ENCODE measurements around the gene CANT1.
A peak's percentile ranks its signal among the peaks of the same experiment; 100 is the strongest.
"Not testable (repeated sequence)": the region's sequence is repeated elsewhere in the genome, so short reads cannot be mapped to it uniquely, and the experiment has no call there.

Gene CANT1

DNA sequence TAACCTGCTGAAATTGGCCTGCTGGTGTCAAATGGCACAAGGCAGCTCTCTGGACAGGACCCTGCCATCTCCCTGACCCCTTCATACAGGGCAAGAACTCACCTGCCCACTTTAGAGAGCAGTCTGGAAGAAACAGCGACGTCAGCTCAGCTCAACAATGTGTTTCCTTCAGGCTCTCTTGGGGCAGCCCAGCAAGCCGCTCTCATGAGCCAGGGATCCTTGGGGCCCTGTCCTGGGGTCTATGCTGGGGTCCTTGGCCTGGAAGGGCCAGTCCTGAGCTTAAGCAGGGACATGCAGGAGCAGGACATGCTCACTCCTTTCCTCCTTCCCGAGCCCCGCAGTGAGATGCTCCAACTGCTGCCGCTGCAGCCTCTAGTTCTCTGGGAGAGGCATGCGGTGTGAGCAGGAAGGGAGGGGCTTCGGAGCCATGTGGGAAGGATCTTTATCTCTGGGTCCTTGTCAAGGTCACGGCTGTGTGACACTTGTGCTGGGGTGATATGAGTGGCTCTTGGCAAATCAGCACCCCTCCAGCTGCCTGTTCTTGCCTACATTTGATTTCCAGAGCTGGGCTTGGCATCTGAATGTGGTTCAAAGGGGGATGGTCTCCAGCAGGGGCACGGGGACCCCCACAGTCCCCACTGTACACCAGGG is 17.8 kb upstream of the CANT1 start:
- no peak for DNase-seq (ENCODE audit: low read depth)

- no peak for DNase-seq (ENCODE audit: low read depth)
Observed at GRCh38 chr17:79026376-79027273, 17.1 kb upstream of the CANT1 start.

- DNase-seq (ENCODE audit: low read depth): no peak
Observed at GRCh38 chr17:79024901-79025737, 15.6 kb upstream of the CANT1 start.

DNA sequence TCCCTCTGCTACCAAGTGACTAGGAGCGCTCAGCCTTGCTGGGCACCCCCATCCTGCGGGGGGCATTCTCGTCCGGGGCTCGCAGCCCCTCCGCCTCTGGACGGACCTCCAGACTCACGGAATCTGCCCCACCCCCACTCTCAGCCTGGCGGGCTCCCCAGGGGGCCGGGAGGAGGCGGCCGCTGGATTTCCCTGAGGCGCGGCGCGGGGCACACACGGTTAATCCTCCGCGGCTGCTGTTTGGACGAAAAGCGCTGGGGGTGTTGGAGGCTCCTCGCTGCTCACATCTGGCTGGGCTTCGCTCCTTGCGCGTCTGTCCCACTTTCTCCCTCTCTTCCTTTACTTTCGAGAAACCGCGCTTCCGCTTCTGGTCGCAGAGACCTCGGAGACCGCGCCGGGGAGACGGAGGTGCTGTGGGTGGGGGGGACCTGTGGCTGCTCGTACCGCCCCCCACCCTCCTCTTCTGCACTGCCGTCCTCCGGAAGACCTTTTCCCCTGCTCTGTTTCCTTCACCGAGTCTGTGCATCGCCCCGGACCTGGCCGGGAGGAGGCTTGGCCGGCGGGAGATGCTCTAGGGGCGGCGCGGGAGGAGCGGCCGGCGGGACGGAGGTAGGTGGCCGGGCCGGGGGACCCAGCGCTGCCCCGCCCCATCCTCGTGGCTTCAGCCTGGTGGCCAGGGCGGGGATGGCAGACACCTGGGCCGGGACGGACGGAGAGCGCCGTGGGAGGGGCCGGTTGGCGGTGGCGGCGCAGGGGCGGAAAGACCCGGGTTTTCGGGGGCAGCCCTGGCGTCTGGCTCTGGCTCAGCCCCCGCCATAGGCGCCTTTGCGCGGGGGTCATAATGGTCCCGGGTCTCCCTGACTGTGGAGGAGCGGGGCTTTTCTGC is 14.6 kb upstream of the CANT1 start, which contains the start of gene C1QTNF1:
Gene C1QTNF1, plus strand, starts transcription at position 284 of the 886 bp plus-strand sequence. CDS start 19,800 bp downstream, outside the sequence.
- DNase-seq (ENCODE audit: low read depth): no peak

- no peak for DNase-seq (ENCODE audit: low read depth)
Observed at GRCh38 chr17:79023180-79023705, 13.7 kb upstream of the CANT1 start.

- no peak for DNase-seq (ENCODE audit: low read depth)
Observed at GRCh38 chr17:79022507-79022991, 13.0 kb upstream of the CANT1 start.

DNA sequence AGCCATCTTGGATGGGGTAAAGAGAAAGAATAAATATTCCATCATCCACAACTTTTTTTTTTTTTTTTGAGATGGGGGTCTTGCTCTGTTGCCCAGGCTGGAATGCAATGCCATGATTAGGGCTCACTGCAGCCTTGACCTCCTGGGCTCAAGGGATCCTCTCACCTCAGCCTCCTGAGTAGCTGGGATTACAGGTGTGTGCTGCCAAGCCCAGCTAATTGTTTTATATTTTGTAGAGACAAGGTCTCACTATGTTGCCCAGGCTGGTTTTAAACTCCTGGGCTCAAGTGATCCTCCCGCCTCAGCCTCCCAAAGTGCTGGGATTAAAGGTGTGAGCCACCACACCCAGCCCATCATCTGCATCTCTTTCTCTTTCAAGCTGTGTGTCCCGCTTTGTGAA is 12.4 kb upstream of the CANT1 start:
- DNase-seq (ENCODE audit: low read depth): not testable (repeated sequence)

DNA sequence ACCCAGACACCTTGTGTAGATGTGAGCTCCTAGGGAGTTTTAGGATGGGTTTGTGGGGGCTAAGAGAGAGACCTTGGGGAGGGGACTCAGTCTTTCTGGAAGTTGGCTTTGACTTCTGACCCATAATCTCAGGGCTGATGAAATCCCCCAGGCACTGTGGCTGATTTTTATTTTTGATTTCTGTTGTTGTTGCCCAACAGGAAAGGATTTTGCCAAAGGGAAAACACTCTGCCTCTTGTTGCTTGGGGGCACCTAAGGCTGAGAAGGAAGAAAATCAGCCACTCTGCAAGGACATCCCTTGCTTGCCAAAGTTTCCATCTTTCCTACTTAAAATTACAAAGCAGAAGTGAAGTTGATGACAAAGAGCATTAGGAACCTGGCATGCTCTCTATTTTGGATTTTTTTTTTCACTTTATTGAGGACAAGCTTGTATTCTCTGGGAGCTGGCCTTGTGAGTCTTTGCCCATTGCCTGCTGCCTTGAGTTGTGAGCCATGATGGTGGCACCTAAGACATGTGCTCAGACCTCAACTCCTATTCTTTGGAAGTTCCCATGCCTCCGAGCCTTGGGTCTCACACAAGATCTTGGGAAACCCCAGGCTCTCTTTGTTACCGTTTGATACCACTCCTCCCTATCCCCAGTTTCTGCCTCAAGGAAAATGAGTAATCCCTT is 11.2 kb upstream of the CANT1 start:
- DNase-seq (ENCODE audit: low read depth): no peak

DNA sequence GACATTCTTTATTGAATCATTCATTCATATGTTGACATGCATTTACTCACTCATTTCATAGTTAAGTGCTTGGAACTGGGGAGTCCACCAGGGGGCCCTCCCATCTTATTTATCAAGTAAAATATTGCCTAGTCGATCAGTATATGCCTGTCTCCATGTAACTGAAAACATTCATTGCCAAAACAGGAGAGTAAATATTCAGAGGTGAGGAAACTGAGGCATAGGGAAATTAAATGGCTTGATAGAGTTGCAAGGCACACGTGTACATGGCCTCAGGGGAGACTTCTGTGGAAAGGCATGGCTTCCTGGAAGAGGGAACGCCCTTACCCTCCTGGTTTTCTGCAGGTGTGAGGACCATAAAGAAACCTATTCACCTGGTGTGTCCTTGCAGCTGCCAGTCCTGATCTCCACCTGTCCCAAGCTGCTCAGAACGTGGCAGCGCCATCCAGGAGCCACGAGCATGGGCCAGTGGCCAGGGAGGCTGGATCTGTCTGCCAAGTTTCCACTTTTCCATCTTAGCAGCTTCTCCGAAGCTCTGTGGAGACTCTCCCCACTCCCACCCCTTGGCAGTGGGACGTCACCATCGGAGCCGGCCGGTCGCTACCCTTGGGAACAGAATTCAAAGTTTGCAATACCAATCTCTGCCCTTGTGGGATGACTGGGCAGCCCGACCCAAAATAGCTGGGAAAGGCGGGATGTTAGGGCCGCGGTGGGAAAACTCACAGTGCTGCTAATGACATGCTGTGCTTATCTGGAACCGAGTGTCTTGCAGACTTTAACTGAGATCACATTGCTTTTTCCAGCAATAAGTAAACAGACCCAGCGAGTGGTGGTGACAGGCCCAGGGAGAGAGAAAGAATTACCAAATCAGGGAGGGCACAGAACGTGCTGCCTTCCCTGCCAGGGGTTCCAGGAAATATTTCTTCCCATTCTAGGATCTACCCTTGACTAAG is 10.3 kb upstream of the CANT1 start:
- DNase-seq (ENCODE audit: low read depth): peak; percentile 37

DNA sequence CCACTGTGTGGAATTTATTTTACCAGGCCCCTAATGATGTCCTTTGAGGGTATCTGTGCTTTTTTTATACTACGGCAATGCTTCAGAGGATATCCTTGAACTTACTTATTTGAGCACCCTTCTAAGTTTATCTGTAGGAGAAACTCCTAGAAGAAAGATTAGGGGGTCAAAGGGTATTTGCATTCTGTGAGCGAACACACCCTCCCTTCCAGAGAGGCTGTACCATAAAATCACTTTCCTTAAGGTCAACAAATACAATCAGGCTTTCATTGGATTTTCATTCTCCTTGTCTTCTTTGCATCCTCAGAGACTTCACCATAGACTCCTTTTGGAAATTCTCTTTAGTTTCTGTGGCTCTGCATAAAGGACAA is 9.7 kb upstream of the CANT1 start:
- no peak for DNase-seq (ENCODE audit: low read depth)

DNA sequence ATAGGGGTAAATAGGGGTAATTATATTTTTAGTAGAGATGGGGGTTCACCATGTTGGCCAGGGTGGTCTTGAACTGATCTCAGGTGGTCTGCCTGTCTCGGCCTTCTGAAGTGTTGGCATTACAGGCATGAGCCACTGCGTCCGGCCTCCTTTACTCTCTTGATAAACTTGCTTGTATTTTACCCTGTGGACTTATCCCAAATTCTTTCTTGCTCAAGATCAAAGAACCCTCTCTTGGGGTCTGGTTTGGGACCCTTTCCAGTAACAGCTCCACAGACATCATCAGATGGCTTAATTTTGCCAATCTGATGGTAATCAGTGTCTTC is 8.8 kb upstream of the CANT1 start:
- no peak for DNase-seq (ENCODE audit: low read depth)

DNA sequence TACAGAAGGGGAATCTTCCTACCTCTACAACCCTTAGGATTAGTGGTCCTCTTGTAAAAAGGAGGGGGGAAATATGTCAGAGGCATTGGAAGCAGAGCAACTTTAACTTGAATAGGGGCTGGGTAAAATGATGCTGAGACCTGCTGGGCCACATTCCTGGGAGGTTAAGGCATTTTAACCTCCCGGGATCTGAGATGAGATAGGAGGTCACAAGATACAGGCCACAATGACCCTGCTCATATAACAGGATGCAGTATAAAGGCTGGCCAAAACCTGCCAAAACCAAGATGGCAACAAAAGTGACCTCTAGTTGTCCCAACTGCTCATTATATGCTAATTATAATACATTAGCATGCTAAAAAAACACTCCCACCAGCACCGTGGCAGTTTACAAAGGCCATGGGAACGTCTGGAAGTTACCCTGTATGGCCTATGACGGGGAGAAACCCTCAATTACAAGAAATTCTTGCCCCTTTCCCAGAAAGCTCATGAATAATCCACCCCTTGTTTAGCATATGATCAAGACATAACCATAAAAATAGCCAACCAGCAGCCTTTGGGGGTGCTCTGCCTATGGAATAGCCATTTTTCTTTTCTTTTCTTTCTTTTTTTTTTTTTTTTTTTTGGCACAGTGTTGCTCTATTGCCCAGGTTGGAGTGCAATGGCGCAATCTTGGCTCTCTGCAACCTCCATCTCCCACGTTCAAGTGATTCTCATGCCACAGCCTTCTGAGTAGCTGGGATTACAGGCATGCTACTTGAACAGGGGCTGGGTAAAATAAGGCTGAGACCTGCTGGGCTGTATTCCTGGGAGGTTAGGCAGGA is 8.2 kb upstream of the CANT1 start:
- DNase-seq (ENCODE audit: low read depth): no peak

GRCh38 chr17:79014158-79014758 is 4.7 kb upstream of the CANT1 start:
- DNase-seq (ENCODE audit: low read depth): no peak

GRCh38 chr17:79012563-79013134 is 3.1 kb upstream of the CANT1 start:
- no peak for DNase-seq (ENCODE audit: low read depth)

DNA sequence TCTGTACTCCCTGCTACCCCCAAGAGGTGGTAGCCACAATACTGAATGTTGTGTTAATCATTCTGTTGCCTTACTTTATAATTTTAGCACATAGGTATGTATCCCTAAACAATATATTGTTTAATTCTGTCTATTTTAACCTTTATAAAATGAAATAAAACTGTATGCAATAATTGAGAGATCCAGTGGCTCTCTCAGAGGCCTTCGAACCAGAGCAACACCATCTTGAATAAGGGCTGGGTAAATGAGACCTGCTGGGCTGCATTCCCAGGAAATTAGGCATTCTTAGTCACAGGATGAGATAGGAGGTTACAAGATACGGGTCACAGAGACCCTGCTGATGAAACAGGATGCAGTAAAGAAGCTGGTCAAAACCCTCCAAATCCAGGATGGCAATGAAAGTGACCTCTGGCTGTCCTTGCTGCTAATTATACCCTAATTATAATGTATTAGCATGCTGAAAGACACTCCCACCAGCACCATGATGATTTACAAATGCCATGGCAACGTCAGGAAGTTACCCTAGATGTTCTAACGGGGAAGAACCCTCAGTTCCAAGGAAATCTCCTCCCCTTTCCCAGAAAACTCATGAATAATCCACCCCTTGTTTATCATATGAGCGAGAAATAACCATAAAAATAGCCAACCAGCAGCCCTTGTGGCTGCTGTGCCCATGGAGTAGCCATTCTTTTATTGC is 2.0 kb upstream of the CANT1 start:
- no peak for DNase-seq (ENCODE audit: low read depth)

DNA sequence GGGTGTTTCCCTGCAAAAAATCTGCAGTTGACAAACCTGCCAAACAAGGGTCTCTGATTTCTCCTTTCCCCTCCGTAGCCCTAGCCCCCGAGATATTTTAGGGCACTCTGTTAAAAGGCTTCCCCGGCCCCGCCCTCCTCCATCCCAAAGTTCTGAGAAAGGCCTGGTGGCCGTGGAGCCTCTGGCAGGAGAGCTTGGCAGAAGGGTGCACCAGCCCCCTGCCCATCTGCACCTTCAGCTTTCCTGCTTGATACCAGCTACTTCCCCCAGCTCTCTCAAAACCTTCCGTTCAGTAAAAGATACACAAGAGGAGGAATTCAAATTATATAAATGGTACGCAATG is 711 bp upstream of the CANT1 start:
- DNase-seq (ENCODE audit: low read depth): no peak

- no peak for DNase-seq (ENCODE audit: low read depth)
Observed at GRCh38 chr17:79008666-79009387, 737 bp downstream of the CANT1 start.
